Lower leg skin (tissue), 3 donors: ENCODE results near the gene MYO18A.

ENCODE experiments used
- CTCF ChIP-seq, 3 donors: fragments of 450-650 bp; IDR thresholded peaks; one replicate each; pipeline ENCODE4 v1.5.1; 2016; ENCODE audit warnings: antibody characterized with exemption in 3 of 3, mild to moderate bottlenecking in 3 of 3, moderate library complexity in 2 of 3
- POLR2A ChIP-seq, 2 donors: fragments of 450-650 bp; IDR thresholded peaks; one replicate each; pipeline ENCODE4 v1.6.1; 2016 to 2017; ENCODE audit warnings: antibody characterized with exemption in 2 of 2, mild to moderate bottlenecking in 1 of 2, moderate library complexity in 1 of 2

GRCh38 chr17:29178750-29179231 lies 1.4 kb downstream of the MYO18A start:
- TF ChIP-seq CTCF (IDR thresholded peaks at IDR 0.05) (no peak), POLR2A (IDR thresholded peaks at IDR 0.05) (no peak)
